ENCODE measurements around the gene ORAI2. TPM values are rescaled to one million over a fixed set of nuclear protein-coding genes. Genes with fewer than 3 reads are reported as not detected.
A peak's percentile ranks its signal among the peaks of the same experiment; 100 is the strongest.

ORAI2 gene
- total RNA-seq, 3 donors from 2014 or later: 2.8 to 9.8 (median 7.5) TPM

DNA sequence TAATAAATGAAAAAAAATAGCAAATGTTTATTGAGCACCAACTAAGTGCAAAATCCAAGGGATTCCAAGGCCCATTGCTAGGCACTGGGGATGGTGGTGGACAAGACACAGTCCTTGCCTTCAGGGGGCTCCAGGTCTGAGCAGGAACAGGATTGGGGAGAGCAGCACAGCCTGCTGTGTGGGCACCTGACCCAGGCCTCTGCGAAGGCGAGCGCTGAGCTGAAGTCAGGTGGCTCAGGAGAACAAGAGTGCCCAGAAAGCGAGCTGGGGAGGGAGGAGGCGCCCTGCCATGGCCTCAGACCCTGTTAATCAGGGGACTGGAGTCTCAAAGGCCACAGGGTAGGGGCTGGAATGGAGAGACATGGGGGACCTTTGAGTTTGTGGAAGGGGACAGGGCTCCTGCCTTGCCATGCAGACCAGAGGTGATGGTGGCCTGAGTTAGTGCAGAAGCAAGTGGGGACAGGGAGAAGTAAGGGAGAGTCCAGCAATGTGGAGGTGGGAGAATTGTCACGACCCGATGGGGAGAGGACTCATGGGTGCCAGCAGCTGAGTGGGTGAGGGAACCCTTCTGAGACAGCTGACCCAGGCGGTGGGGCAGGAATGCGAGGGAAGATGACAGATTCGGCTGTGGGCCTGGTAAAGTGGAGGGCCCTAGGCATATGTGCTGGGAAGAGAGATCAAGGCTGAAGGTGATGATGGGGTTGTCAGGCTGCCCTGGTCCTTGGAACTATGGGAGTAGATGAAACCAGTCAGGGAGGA, 4.1 kb upstream of the ORAI2 start:
- Histone ChIP-seq H3K36me3 (ENCODE audit: low read depth) (no peaks in the 10 kb centered on the region), H3K4me1 (ENCODE audit: low read depth) (peaks cover 17% of the 10 kb centered on the region), H3K4me3 (no peak overlapping the region), H3K9me3 (no peaks in the 10 kb centered on the region)
- intact Hi-C loops (cut with DNase I, micrococcal nuclease): no loop called here
- no peak for DNase-seq
- ATAC-seq: no peak
- TF ChIP-seq, protein P1, sequence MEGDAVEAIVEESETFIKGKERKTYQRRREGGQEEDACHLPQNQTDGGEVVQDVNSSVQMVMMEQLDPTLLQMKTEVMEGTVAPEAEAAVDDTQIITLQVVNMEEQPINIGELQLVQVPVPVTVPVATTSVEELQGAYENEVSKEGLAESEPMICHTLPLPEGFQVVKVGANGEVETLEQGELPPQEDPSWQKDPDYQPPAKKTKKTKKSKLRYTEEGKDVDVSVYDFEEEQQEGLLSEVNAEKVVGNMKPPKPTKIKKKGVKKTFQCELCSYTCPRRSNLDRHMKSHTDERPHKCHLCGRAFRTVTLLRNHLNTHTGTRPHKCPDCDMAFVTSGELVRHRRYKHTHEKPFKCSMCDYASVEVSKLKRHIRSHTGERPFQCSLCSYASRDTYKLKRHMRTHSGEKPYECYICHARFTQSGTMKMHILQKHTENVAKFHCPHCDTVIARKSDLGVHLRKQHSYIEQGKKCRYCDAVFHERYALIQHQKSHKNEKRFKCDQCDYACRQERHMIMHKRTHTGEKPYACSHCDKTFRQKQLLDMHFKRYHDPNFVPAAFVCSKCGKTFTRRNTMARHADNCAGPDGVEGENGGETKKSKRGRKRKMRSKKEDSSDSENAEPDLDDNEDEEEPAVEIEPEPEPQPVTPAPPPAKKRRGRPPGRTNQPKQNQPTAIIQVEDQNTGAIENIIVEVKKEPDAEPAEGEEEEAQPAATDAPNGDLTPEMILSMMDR (IDR thresholded peaks at IDR 0.05): no peak

DNA sequence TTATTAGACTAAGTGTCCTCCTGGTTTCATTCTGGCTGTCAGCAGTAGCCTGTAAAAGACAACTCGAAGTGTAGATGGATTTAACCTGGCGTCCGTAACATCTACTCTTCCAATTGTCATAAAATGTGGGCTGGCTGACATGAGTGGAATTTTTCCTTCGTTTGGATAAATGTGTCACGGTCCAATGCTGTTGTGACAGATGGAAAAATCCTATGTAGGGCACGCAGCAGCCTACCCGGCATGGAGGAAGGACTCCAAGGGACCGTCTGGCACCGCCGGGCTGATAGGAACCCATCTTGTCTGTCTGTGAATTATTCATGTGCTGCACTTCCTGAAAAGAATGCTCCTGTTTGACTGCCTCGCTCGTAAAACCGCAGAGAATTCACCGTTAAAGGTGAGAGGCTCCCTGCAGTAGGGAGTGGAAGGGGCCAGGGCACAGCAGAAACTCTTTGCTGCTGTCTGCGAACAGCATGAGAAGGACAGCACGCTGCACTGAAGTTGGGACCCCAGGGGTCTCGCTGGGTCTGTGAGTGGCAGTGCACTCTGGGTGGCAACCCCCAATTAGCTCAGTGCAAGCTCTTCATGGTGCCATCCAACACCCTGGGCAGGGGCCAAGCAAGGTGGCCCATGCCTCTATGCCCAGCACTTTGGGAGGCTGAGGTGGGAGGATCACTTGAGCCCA, 1.6 kb upstream of the ORAI2 start:
- Histone ChIP-seq H3K4me3 (no peak overlapping the region), H3K4me1 (ENCODE audit: low read depth) (peaks cover 18% of the 10 kb centered on the region), H3K36me3 (ENCODE audit: low read depth) (no peaks in the 10 kb centered on the region), H3K9me3 (no peaks in the 10 kb centered on the region)
- intact Hi-C loops (cut with DNase I, micrococcal nuclease): no loop called here
- TF ChIP-seq, protein P1 (IDR thresholded peaks at IDR 0.05): no peak
- DNase-seq (peak; percentile 62 to 69 (median 65)), ATAC-seq (peak; percentile 76)

- peak in 1 of 3 donors; percentile 22 for DNase-seq
- Histone ChIP-seq H3K36me3 (ENCODE audit: low read depth) (no peaks in the 10 kb centered on the region), H3K4me1 (ENCODE audit: low read depth) (peaks cover 18% of the 10 kb centered on the region), H3K9me3 (no peaks in the 10 kb centered on the region), H3K4me3 (no peak overlapping the region)
- TF ChIP-seq, protein P1 (IDR thresholded peaks at IDR 0.05): no peak
- ATAC-seq: peak; percentile 28
- intact Hi-C loops (cut with DNase I, micrococcal nuclease): no loop called here
Measured at GRCh38 chr7:102432442-102433218, 745 bp upstream of the ORAI2 start.

- ATAC-seq: peak; percentile 18
- TF ChIP-seq, protein P1 (IDR thresholded peaks at IDR 0.05): no peak
- no peak for DNase-seq
- no peaks in the 10 kb centered on the region for H3K9me3 ChIP-seq
- no peaks in the 10 kb centered on the region for H3K36me3 ChIP-seq (ENCODE audit: low read depth)
- intact Hi-C loops (cut with DNase I, micrococcal nuclease): no loop called here
- peak overlapping the region; percentile 25 for H3K4me3 ChIP-seq
- peaks cover 18% of the 10 kb centered on the region for H3K4me1 ChIP-seq (ENCODE audit: low read depth)
Measured at GRCh38 chr7:102434039-102434486, 688 bp downstream of the ORAI2 start.

GRCh38 chr7:102436118-102436517, 2.7 kb downstream of the ORAI2 start:
- H3K4me3 ChIP-seq: no peak overlapping the region
- ATAC-seq: no peak
- no peak for DNase-seq
- no peaks in the 10 kb centered on the region for H3K9me3 ChIP-seq
- H3K4me1 ChIP-seq (ENCODE audit: low read depth): peaks cover 17% of the 10 kb centered on the region
- TF ChIP-seq, protein P1 (IDR thresholded peaks at IDR 0.05): no peak
- H3K36me3 ChIP-seq (ENCODE audit: low read depth): no peaks in the 10 kb centered on the region
- intact Hi-C loops (cut with DNase I, micrococcal nuclease): no loop called here
